Measurements from ENCODE around the gene ALDOC. TPM values are rescaled to one million over a fixed set of nuclear protein-coding genes. Genes with fewer than 3 reads are reported as not detected.

The ALDOC gene
- total RNA-seq, 1 donor from 2014 or later = 10.3 TPM

GRCh38 chr17:28532050-28532960, 44.4 kb downstream of the ALDOC start:
- H3K36me3 ChIP-seq (ENCODE audit: insufficient read depth, low read length) = no peaks in the 10 kb centered on the region
- H3K4me2 ChIP-seq (ENCODE audit: low read length) = no peak overlapping the region
- no peak overlapping the region for H3K4me3 Mint-ChIP-seq (ENCODE audit: unreplicated experiment)
- no peaks in the 10 kb centered on the region for H3K79me2 ChIP-seq (ENCODE audit: insufficient read depth, low read length)
- H3K36me3 Mint-ChIP-seq (ENCODE audit: low read depth, unreplicated experiment) = peaks cover 3% of the 10 kb centered on the region
- peaks cover 4% of the 10 kb centered on the region for H3K4me1 ChIP-seq (ENCODE audit: insufficient read depth, low read length)
- peaks cover 6% of the 10 kb centered on the region for H3K27me3 ChIP-seq (ENCODE audit: insufficient read depth, low read length)
- no peak overlapping the region for H3K4me3 ChIP-seq (ENCODE audit: insufficient read depth, low read depth, low read length)
- no peak overlapping the region for H3K27ac Mint-ChIP-seq (ENCODE audit: unreplicated experiment)
- H3K27me3 Mint-ChIP-seq (ENCODE audit: low read depth, unreplicated experiment) = peaks cover 48% of the 10 kb centered on the region
- TF ChIP-seq EZH2 (IDR thresholded peaks at IDR 0.05; ENCODE audit: insufficient read depth, low read length) (no peak), CTCF (IDR thresholded peaks at IDR 0.05; ENCODE audit: insufficient read depth, low read depth, low read length) (no peak)
- H3K9me3 Mint-ChIP-seq (ENCODE audit: unreplicated experiment) = no peaks in the 10 kb centered on the region
- H3K4me1 Mint-ChIP-seq (ENCODE audit: low read depth, unreplicated experiment) = no peaks in the 10 kb centered on the region
- no peak for FAIRE-seq
- no peak overlapping the region for H3K9ac ChIP-seq (ENCODE audit: low read length)
- H2AFZ ChIP-seq (ENCODE audit: low read depth, low read length) = no peak overlapping the region
- H4K20me1 ChIP-seq (ENCODE audit: insufficient read depth, low read length) = no peaks in the 10 kb centered on the region
- H3K9me3 ChIP-seq (ENCODE audit: insufficient read depth, low read depth, low read length) = no peaks in the 10 kb centered on the region
- no peak overlapping the region for H3K27ac ChIP-seq (ENCODE audit: low read depth, low read length)
- no peak for DNase-seq (ENCODE audit: low read depth)

- DNase-seq (ENCODE audit: low read depth) (no peak), FAIRE-seq (no peak)
- H3K4me2 ChIP-seq (ENCODE audit: low read length) = no peak overlapping the region
- no peaks in the 10 kb centered on the region for H4K20me1 ChIP-seq (ENCODE audit: insufficient read depth, low read length)
- H3K36me3 ChIP-seq (ENCODE audit: insufficient read depth, low read length) = no peaks in the 10 kb centered on the region
- H3K27me3 ChIP-seq (ENCODE audit: insufficient read depth, low read length) = peaks cover 5% of the 10 kb centered on the region
- H3K9me3 ChIP-seq (ENCODE audit: insufficient read depth, low read depth, low read length) = no peaks in the 10 kb centered on the region
- peak overlapping the region; percentile 58 for H3K27ac Mint-ChIP-seq (ENCODE audit: unreplicated experiment)
- no peak overlapping the region for H3K4me3 ChIP-seq (ENCODE audit: insufficient read depth, low read depth, low read length)
- H3K27me3 Mint-ChIP-seq (ENCODE audit: low read depth, unreplicated experiment) = peaks cover 37% of the 10 kb centered on the region
- TF ChIP-seq EZH2 (IDR thresholded peaks at IDR 0.05; ENCODE audit: insufficient read depth, low read length) = no peak
- TF ChIP-seq CTCF (IDR thresholded peaks at IDR 0.05; ENCODE audit: insufficient read depth, low read depth, low read length) = no peak
- peaks cover 2% of the 10 kb centered on the region for H3K4me1 Mint-ChIP-seq (ENCODE audit: low read depth, unreplicated experiment)
- H2AFZ ChIP-seq (ENCODE audit: low read depth, low read length) = no peak overlapping the region
- H3K9me3 Mint-ChIP-seq (ENCODE audit: unreplicated experiment) = no peaks in the 10 kb centered on the region
- no peak overlapping the region for H3K4me3 Mint-ChIP-seq (ENCODE audit: unreplicated experiment)
- no peak overlapping the region for H3K9ac ChIP-seq (ENCODE audit: low read length)
- peaks cover 4% of the 10 kb centered on the region for H3K4me1 ChIP-seq (ENCODE audit: insufficient read depth, low read length)
- H3K79me2 ChIP-seq (ENCODE audit: insufficient read depth, low read length) = no peaks in the 10 kb centered on the region
- H3K27ac ChIP-seq (ENCODE audit: low read depth, low read length) = no peak overlapping the region
- peaks cover 3% of the 10 kb centered on the region for H3K36me3 Mint-ChIP-seq (ENCODE audit: low read depth, unreplicated experiment)
Observed at GRCh38 chr17:28530926-28531325, 45.8 kb downstream of the ALDOC start.

- Histone ChIP-seq H3K9ac (ENCODE audit: low read length) (no peak overlapping the region), H3K4me1 (ENCODE audit: insufficient read depth, low read length) (peaks cover 9% of the 10 kb centered on the region), H3K36me3 (ENCODE audit: insufficient read depth, low read length) (no peaks in the 10 kb centered on the region), H2AFZ (ENCODE audit: low read depth, low read length) (no peak overlapping the region), H3K79me2 (ENCODE audit: insufficient read depth, low read length) (no peaks in the 10 kb centered on the region), H3K4me2 (ENCODE audit: low read length) (no peak overlapping the region), H4K20me1 (ENCODE audit: insufficient read depth, low read length) (no peaks in the 10 kb centered on the region), H3K27ac (ENCODE audit: low read depth, low read length) (no peak overlapping the region), H3K4me3 (ENCODE audit: insufficient read depth, low read depth, low read length) (no peak overlapping the region), H3K27me3 (ENCODE audit: insufficient read depth, low read length) (peaks cover 5% of the 10 kb centered on the region), H3K9me3 (ENCODE audit: insufficient read depth, low read depth, low read length) (no peaks in the 10 kb centered on the region)
- FAIRE-seq = no peak
- no peak for TF ChIP-seq EZH2 (IDR thresholded peaks at IDR 0.05; ENCODE audit: insufficient read depth, low read length)
- no peak for TF ChIP-seq CTCF (IDR thresholded peaks at IDR 0.05; ENCODE audit: insufficient read depth, low read depth, low read length)
- no peak overlapping the region for H3K27ac Mint-ChIP-seq (ENCODE audit: unreplicated experiment)
- peaks cover 32% of the 10 kb centered on the region for H3K27me3 Mint-ChIP-seq (ENCODE audit: low read depth, unreplicated experiment)
- H3K4me3 Mint-ChIP-seq (ENCODE audit: unreplicated experiment) = no peak overlapping the region
- DNase-seq (ENCODE audit: low read depth) = no peak
- peaks cover 3% of the 10 kb centered on the region for H3K36me3 Mint-ChIP-seq (ENCODE audit: low read depth, unreplicated experiment)
- H3K4me1 Mint-ChIP-seq (ENCODE audit: low read depth, unreplicated experiment) = peaks cover 8% of the 10 kb centered on the region
- no peaks in the 10 kb centered on the region for H3K9me3 Mint-ChIP-seq (ENCODE audit: unreplicated experiment)
Observed at GRCh38 chr17:28530250-28530649, 46.4 kb downstream of the ALDOC start.

Measured in astrocyte (in vitro differentiated cells and primary cell).